GM12873 (cell line): ENCODE results near the gene ISCA2.

Experiments
- TF ChIP-seq, protein P1 (sequence below): IDR thresholded peaks from 2 replicates; pipeline ENCODE4 v1.5.1; 2012; ENCODE audit warnings: low read depth, mild to moderate bottlenecking, moderate library complexity, low read length, control low read depth; ENCODE audit not compliant: insufficient read depth; ENCODE audit errors: missing control alignments

The ISCA2 gene

GRCh38 chr14:74531467-74531866, 37.9 kb downstream of the ISCA2 start:
- TF ChIP-seq, protein P1, sequence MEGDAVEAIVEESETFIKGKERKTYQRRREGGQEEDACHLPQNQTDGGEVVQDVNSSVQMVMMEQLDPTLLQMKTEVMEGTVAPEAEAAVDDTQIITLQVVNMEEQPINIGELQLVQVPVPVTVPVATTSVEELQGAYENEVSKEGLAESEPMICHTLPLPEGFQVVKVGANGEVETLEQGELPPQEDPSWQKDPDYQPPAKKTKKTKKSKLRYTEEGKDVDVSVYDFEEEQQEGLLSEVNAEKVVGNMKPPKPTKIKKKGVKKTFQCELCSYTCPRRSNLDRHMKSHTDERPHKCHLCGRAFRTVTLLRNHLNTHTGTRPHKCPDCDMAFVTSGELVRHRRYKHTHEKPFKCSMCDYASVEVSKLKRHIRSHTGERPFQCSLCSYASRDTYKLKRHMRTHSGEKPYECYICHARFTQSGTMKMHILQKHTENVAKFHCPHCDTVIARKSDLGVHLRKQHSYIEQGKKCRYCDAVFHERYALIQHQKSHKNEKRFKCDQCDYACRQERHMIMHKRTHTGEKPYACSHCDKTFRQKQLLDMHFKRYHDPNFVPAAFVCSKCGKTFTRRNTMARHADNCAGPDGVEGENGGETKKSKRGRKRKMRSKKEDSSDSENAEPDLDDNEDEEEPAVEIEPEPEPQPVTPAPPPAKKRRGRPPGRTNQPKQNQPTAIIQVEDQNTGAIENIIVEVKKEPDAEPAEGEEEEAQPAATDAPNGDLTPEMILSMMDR: no peak

GRCh38 chr14:74532246-74532645, 38.7 kb downstream of the ISCA2 start:
- TF ChIP-seq, protein P1: no peak

- TF ChIP-seq, protein P1: no peak
Measured at GRCh38 chr14:74533576-74533975, 40.0 kb downstream of the ISCA2 start.

- TF ChIP-seq, protein P1: no peak
Measured at GRCh38 chr14:74535756-74536325, 42.3 kb downstream of the ISCA2 start.

DNA sequence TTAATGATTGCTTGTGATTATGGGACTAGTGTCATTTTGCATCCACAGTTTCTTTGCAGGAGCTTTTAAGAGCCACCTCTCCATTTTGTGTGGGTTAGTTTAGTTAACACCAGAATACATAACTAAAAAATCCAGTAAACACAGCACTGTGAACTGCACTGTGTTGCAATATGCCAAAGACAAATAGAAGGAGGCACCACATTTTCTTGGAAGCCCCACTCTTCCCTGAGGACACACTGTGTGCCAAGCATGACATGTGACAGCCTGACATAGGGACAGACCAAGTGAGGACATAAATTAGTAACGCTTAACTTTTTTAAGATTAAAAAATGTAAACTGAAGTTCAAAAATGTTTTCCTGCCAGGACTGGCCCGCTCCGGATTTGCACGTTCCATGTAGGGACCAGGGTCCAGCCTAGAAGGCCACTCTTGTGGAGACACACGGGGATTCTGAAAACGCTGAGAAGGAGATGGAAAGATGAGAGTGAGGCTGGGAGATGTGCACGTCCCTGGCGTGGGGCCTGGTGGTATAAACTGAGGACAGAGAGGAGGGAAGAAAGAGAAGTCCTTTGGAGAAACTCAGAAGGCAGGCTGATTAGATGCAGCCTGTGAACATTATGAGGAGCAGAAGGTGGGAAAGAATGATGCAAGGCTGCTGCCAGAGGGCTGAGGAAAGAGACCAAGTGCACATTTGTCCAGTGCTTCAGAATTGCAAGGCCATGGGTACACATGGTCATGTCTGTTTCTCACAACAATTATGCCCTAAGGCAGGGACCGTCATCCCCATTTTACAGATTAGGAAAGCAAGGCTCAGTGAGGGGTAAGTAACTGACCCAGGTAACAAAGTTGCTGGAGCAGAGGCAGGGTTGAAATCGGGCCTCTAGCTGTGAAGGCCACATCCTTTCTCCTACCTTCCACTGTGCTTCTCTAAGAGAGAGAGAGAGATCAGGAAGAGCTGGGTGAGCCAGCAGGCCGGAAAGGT, 45.1 kb downstream of the ISCA2 start:
- TF ChIP-seq, protein P1: no peak

DNA sequence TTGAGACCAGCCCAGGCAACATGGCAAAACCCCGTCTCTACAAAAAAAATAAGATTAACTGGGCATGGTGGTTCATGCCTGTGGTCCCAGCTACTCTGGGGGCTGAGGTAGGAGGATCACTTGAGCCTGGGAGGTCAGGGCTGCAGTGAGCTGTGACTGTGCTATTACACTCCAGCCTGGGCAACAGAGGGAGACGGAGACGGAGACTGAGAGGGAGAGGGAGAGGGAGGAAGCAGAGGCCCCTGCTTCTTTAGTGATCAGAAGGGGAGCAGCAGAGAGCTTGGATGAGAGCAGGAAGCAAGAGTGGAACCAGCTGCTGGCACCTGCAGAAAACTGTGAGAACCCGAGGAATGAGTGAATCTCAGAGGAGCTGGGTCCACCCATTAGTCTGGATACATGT, 45.9 kb downstream of the ISCA2 start:
- TF ChIP-seq, protein P1: no peak

GRCh38 chr14:74541225-74541624, 47.7 kb downstream of the ISCA2 start:
- TF ChIP-seq, protein P1: no peak
